Upper lobe of left lung (tissue), 4 donors: Measurements from ENCODE around the gene CNTD1.

Source experiments
- POLR2A ChIP-seq, 4 donors: fragments of 450-650 bp; IDR thresholded peaks; one replicate each; pipeline ENCODE4 v1.5.1; 2016 to 2017; ENCODE audit warnings: antibody characterized with exemption in 4 of 4, mild to moderate bottlenecking in 2 of 4
- POLR2AphosphoS5 ChIP-seq, 2 donors: sonication (generic); formaldehyde crosslinking; IDR thresholded peaks; one replicate each; pipeline ENCODE4 v1.5.1; 2017; ENCODE audit warnings: antibody characterized with exemption in 2 of 2
- TF ChIP-seq, protein P1 (sequence below), 6 experiments: fragments of 450-650 bp in 4 of 6; fragments of 200-600 bp in 2 of 6; sonication (generic) in 2 of 6; IDR thresholded peaks; one replicate each; pipeline ENCODE4 v1.5.1; 2016 to 2019; ENCODE audit warnings: antibody characterized with exemption in 6 of 6

GRCh38 chr17:42849031-42849430 lies 50.4 kb downstream of the CNTD1 start:
- TF ChIP-seq POLR2AphosphoS5 (IDR thresholded peaks at IDR 0.05) (no peak), POLR2A (IDR thresholded peaks at IDR 0.05) (no peak)
- TF ChIP-seq, protein P1, sequence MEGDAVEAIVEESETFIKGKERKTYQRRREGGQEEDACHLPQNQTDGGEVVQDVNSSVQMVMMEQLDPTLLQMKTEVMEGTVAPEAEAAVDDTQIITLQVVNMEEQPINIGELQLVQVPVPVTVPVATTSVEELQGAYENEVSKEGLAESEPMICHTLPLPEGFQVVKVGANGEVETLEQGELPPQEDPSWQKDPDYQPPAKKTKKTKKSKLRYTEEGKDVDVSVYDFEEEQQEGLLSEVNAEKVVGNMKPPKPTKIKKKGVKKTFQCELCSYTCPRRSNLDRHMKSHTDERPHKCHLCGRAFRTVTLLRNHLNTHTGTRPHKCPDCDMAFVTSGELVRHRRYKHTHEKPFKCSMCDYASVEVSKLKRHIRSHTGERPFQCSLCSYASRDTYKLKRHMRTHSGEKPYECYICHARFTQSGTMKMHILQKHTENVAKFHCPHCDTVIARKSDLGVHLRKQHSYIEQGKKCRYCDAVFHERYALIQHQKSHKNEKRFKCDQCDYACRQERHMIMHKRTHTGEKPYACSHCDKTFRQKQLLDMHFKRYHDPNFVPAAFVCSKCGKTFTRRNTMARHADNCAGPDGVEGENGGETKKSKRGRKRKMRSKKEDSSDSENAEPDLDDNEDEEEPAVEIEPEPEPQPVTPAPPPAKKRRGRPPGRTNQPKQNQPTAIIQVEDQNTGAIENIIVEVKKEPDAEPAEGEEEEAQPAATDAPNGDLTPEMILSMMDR (IDR thresholded peaks at IDR 0.05): no peak
